Measurements from ENCODE around the gene GORAB.

GORAB gene

DNA sequence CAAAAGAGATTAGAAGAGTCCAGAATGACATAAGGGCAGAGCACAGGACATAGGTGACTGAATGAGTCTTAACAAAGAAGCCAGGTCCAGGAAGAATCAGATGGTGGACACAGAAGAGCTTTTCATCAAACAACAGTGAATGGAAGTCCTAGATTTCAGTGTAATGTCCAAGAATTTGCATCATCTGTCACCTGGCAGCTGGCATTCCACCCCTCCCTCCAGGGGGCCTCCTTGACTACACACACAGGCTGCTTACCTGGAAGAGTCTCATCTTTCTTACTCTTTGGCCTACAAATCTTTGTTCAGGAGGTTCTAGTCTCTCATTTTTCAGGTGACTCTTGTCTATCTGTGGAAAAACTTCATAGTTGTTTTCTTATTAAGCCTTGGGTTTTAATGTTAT, 36.2 kb downstream of the GORAB start:
- no peak overlapping the region for H3K4me3 ChIP-seq (ENCODE audit: low read depth, low read length)
- TF ChIP-seq CTCF (IDR thresholded peaks at IDR 0.05; ENCODE audit: borderline replicate concordance, insufficient read depth, low read depth, low read length) = no peak

GRCh38 chr1:170576980-170577379, 45.0 kb downstream of the GORAB start:
- no peak for TF ChIP-seq CTCF (IDR thresholded peaks at IDR 0.05; ENCODE audit: borderline replicate concordance, insufficient read depth, low read depth, low read length)
- H3K4me3 ChIP-seq (ENCODE audit: low read depth, low read length) = no peak overlapping the region

GRCh38 chr1:170578359-170578758, 46.4 kb downstream of the GORAB start:
- H3K4me3 ChIP-seq (ENCODE audit: low read depth, low read length) = no peak overlapping the region
- TF ChIP-seq CTCF (IDR thresholded peaks at IDR 0.05; ENCODE audit: borderline replicate concordance, insufficient read depth, low read depth, low read length) = no peak

DNA sequence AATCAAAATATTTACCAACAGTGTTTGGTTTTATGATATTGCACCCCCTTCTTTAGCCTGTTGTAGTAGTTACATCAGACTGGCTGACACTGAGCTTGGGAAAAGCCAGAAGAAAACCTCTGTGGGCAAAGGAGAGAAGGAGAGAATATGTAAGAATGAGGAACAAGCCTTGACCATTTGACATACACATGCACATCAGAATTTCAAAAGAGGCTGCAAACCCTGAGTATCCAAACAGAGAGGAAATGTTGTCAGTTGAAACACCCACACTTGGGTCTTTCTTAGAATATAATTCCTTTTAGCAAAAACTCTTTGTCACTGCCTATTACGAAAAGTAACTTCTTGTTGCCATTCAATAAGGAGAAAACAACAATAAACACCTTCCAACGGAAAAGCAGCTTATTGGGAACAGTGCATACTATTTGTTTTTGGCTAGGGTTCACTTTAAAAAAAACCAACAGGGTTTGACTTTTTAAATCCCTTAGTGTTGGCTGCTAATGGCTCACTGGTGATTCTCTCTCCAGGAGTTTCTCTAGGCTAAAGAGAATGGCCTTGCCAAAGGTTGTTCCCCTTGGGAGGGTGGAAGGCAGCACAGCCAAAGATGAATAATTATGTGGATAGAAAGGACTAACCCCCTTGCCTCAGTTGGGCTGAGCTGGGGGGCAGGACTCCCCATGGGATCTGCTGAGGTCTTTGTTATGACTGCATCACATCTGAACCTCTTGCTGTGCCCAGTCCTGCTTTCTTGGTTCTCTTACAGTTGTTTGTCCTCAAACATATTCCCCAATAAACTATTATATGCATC, 48.9 kb downstream of the GORAB start:
- no peak for TF ChIP-seq CTCF (IDR thresholded peaks at IDR 0.05; ENCODE audit: borderline replicate concordance, insufficient read depth, low read depth, low read length)

GRCh38 chr1:170583186-170583585, 51.2 kb downstream of the GORAB start:
- TF ChIP-seq CTCF (IDR thresholded peaks at IDR 0.05; ENCODE audit: borderline replicate concordance, insufficient read depth, low read depth, low read length) = no peak
- H3K4me3 ChIP-seq (ENCODE audit: low read depth, low read length) = no peak overlapping the region

More for the DNA sequence above, 48.9 kb downstream of the GORAB start:
- H3K4me3 ChIP-seq (ENCODE audit: low read depth, low read length) = no peak overlapping the region

GRCh38 chr1:170586321-170587252, 54.6 kb downstream of the GORAB start:
- no peak overlapping the region for H3K4me3 ChIP-seq (ENCODE audit: low read depth, low read length)
- no peak for TF ChIP-seq CTCF (IDR thresholded peaks at IDR 0.05; ENCODE audit: borderline replicate concordance, insufficient read depth, low read depth, low read length)
